AG04450 (cell line): Measurements from ENCODE around the gene EPHA3. TPM values are rescaled to one million over a fixed set of nuclear protein-coding genes. Genes with fewer than 3 reads are reported as not detected.

Experiments used
- CTCF ChIA-PET: fragments of 300-600, 350-600 bp; formaldehyde crosslinking; extraction: SDS; loops from one replicate; lab custom pipeline; 2022; ENCODE audit warnings: antibody characterized with exemption, inconsistent platforms; lab: Charles Lee
- POLR2A ChIA-PET: fragments of 350-600 bp; formaldehyde crosslinking; extraction: SDS; loops from one replicate; lab custom pipeline; 2021; ENCODE audit warnings: antibody characterized with exemption, inconsistent platforms; lab: Yijun Ruan, JAX
- DNase-seq: peaks from one replicate; pipeline ENCODE4 v3.0.0-alpha.2; 2011; ENCODE audit warnings: low read depth, low spot score
- H3K27ac ChIP-seq: one replicate; pipeline ENCODE4 v1.5.1; 2012; ENCODE audit warnings: low read depth, low read length, control low read depth
- H3K27me3 ChIP-seq: one replicate; pipeline ENCODE4 v1.6.0; 2012; ENCODE audit warnings: low read length; ENCODE audit not compliant: control insufficient read depth, insufficient read depth
- H3K4me3 ChIP-seq: 2 replicates; pipeline ENCODE4 v1.5.1; 2011; ENCODE audit warnings: mild to moderate bottlenecking, low read depth, low read length, control low read depth
- H3K9me3 ChIP-seq: 2 replicates; pipeline ENCODE4 v1.5.1; 2012; ENCODE audit warnings: low read length; ENCODE audit not compliant: control insufficient read depth, insufficient read depth
- CTCF ChIP-seq: IDR thresholded peaks from 2 replicates; pipeline ENCODE4 v1.5.1; 2011; ENCODE audit warnings: low read depth, low read length, control low read depth, inconsistent platforms
- polyA plus RNA-seq: library from polyadenylated mRNA; depleted of rRNA; stranded (reverse); fragments of >200 nt; gene quantifications from 2 replicates; pipeline ENCODE4 v1.2.3, GENCODE V29; 2011

Gene EPHA3
- polyA plus RNA-seq, 1 experiment: 0.04 TPM

DNA sequence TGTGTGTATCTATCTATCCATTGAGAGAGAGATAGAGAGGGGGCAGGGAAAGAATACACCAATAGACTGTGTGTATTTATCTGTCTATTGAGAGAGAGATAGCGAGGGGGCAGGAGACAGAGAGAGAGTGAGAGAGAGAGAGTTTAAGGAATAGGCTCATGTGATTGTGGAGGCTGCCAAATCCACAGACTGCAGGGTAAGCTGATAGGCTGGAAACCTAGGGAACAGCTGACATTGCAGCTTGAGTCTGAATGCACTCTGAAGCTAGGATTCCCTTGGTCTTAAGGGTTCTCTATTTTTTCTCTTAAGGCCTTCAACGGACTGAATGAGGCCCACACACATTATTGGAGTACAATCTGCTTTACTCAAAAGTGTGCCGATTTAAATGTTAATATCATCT lies 255.8 kb downstream of the EPHA3 start:
- DNase-seq: no peak
- no peak overlapping the region for H3K4me3 ChIP-seq
- H3K9me3 ChIP-seq: no peaks in the 10 kb centered on the region
- no peaks in the 10 kb centered on the region for H3K27me3 ChIP-seq
- TF ChIP-seq CTCF: no peak
- POLR2A ChIA-PET: no interaction called here
- CTCF ChIA-PET: no interaction called here
- no peak overlapping the region for H3K27ac ChIP-seq

- ChIA-PET POLR2A (no interaction called here), CTCF (no interaction called here)
- DNase-seq: no peak
- no peaks in the 10 kb centered on the region for H3K9me3 ChIP-seq
- no peak for TF ChIP-seq CTCF
- H3K27me3 ChIP-seq: no peaks in the 10 kb centered on the region
- no peak overlapping the region for H3K27ac ChIP-seq
- H3K4me3 ChIP-seq: no peak overlapping the region
These were observed 256.9 kb downstream of the EPHA3 start for GRCh38 chr3:89364314-89364713.

- no peak for DNase-seq
- H3K27me3 ChIP-seq: no peaks in the 10 kb centered on the region
- H3K27ac ChIP-seq: no peak overlapping the region
- CTCF ChIA-PET: no interaction called here
- no peaks in the 10 kb centered on the region for H3K9me3 ChIP-seq
- no peak for TF ChIP-seq CTCF
- H3K4me3 ChIP-seq: no peak overlapping the region
- POLR2A ChIA-PET: no interaction called here
These were observed 259.7 kb downstream of the EPHA3 start for GRCh38 chr3:89367166-89367565.

DNA sequence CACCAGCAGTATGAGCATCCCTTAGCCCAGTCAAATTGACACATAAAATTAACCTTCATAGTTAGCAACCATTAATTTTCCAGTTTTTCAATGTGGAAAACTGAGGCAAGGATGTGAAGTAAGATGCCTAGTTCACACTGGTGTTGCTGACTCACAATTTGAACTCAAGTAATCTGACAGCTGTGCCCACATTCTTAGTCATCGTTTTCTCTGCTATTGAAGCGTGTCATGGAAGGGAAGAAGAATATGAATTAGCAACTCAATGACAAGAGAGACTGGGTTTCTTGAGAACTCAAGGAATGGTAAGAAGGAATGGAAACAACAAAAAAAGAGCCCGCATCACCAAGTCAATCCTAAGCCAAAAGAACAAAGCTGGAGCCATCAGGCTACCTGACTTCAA lies 261.4 kb downstream of the EPHA3 start:
- POLR2A ChIA-PET: no interaction called here
- no peak for TF ChIP-seq CTCF
- CTCF ChIA-PET: no interaction called here

GRCh38 chr3:89372456-89372855 lies 265.0 kb downstream of the EPHA3 start:
- Histone ChIP-seq H3K4me3 (no peak overlapping the region), H3K27me3 (no peaks in the 10 kb centered on the region), H3K9me3 (no peaks in the 10 kb centered on the region), H3K27ac (no peak overlapping the region)
- TF ChIP-seq CTCF: no peak
- POLR2A ChIA-PET: no interaction called here
- DNase-seq: no peak
- CTCF ChIA-PET: no interaction called here

More for the DNA sequence above, 261.4 kb downstream of the EPHA3 start:
- no peaks in the 10 kb centered on the region for H3K9me3 ChIP-seq
- H3K27me3 ChIP-seq: no peaks in the 10 kb centered on the region
- no peak overlapping the region for H3K27ac ChIP-seq
- H3K4me3 ChIP-seq: no peak overlapping the region
- DNase-seq: no peak
